ENCODE results near the gene ATF7.

- TF ChIP-seq CEBPB (IDR thresholded peaks at IDR 0.05): no peak
- no peak for TF ChIP-seq USF2 (IDR thresholded peaks at IDR 0.05)
- TF ChIP-seq SREBF2 (IDR thresholded peaks at IDR 0.05): no peak
- no peak for TF ChIP-seq CTCF (IDR thresholded peaks at IDR 0.05)
- no peak for TF ChIP-seq KDM5A (IDR thresholded peaks at IDR 0.05)
- TF ChIP-seq RNF2 (IDR thresholded peaks at IDR 0.05; ENCODE audit: borderline replicate concordance, low read depth): no peak
These were observed 7.9 kb downstream of the ATF7 start for GRCh38 chr12:53618275-53618674.
